Right lobe of liver (tissue), 4 donors: Measurements from ENCODE around the gene HMGN3.

Source experiments
- POLR2A ChIP-seq: fragments of 450-650 bp; IDR thresholded peaks from one replicate; pipeline ENCODE4 v1.6.1; 2017; ENCODE audit warnings: antibody characterized with exemption, mild to moderate bottlenecking
- TF ChIP-seq, protein P1 (sequence below), 4 donors: fragments of 200-600 bp in 3 of 4; fragments of 450-650 bp in 1 of 4; IDR thresholded peaks; one replicate each; pipeline versions ENCODE4 v1.5.1 to v1.8.0; 2016 to 2022; ENCODE audit warnings: antibody characterized with exemption in 4 of 4, mild to moderate bottlenecking in 2 of 4
- donor health status: DM: no; HTN: no; CAD: no.
- donor health status: DM: no; HTN: no; CAD: no.
- donor health status: DM: no; HTN: yes; CAD: no.

DNA sequence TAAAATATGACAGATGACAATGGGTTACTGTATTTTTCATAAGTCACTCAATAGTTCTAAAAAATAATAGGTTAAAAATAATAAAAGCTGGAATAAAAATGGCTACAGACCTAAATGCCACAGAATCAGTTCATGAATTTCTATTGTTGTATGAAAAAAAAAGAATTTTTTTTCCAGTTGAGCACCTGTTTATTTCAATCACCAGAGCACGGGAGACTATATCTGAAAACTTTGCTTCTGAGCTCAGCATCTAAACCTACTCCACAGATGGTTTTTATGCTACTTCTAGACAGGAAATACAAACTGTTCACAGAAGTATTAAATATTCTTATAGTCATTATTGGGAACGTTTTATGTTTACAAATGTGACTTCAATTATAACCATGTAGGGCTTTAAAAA, 50.4 kb downstream of the HMGN3 start:
- TF ChIP-seq, protein P1, sequence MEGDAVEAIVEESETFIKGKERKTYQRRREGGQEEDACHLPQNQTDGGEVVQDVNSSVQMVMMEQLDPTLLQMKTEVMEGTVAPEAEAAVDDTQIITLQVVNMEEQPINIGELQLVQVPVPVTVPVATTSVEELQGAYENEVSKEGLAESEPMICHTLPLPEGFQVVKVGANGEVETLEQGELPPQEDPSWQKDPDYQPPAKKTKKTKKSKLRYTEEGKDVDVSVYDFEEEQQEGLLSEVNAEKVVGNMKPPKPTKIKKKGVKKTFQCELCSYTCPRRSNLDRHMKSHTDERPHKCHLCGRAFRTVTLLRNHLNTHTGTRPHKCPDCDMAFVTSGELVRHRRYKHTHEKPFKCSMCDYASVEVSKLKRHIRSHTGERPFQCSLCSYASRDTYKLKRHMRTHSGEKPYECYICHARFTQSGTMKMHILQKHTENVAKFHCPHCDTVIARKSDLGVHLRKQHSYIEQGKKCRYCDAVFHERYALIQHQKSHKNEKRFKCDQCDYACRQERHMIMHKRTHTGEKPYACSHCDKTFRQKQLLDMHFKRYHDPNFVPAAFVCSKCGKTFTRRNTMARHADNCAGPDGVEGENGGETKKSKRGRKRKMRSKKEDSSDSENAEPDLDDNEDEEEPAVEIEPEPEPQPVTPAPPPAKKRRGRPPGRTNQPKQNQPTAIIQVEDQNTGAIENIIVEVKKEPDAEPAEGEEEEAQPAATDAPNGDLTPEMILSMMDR (IDR thresholded peaks at IDR 0.05), result no peak
- no peak for TF ChIP-seq POLR2A
